ENCODE results near the gene EPHB6.

Gene EPHB6

GRCh38 chr7:142873281-142873784, 18.5 kb downstream of the EPHB6 start:
- Histone ChIP-seq H3K4me1 (ENCODE audit: insufficient read depth, low read length) (no peaks in the 10 kb centered on the region), H3K27me3 (ENCODE audit: insufficient read depth, low read length) (no peaks in the 10 kb centered on the region), H3K27ac (ENCODE audit: low read length) (no peak overlapping the region), H3K4me3 (ENCODE audit: low read length) (no peak overlapping the region), H3K9me3 (ENCODE audit: insufficient read depth, low read depth, low read length) (no peaks in the 10 kb centered on the region), H3K36me3 (ENCODE audit: insufficient read depth, low read depth, low read length) (peaks cover 3% of the 10 kb centered on the region; the same call in 1 of the 2 replicates), H3K9ac (ENCODE audit: low read depth, low read length) (no peak overlapping the region)

GRCh38 chr7:142873871-142874270, 19.0 kb downstream of the EPHB6 start:
- Histone ChIP-seq H3K9ac (ENCODE audit: low read depth, low read length) (no peak overlapping the region), H3K9me3 (ENCODE audit: insufficient read depth, low read depth, low read length) (no peaks in the 10 kb centered on the region)

GRCh38 chr7:142874409-142874808, 19.5 kb downstream of the EPHB6 start:
- no peak overlapping the region for H3K4me3 ChIP-seq (ENCODE audit: low read length)
- peaks cover 3% of the 10 kb centered on the region; the same call in 1 of the 2 replicates for H3K36me3 ChIP-seq (ENCODE audit: insufficient read depth, low read depth, low read length)
- H3K9me3 ChIP-seq (ENCODE audit: insufficient read depth, low read depth, low read length) = no peaks in the 10 kb centered on the region
- H3K27ac ChIP-seq (ENCODE audit: low read length) = no peak overlapping the region
- H3K9ac ChIP-seq (ENCODE audit: low read depth, low read length) = no peak overlapping the region
- no peaks in the 10 kb centered on the region for H3K4me1 ChIP-seq (ENCODE audit: insufficient read depth, low read length)
- H3K27me3 ChIP-seq (ENCODE audit: insufficient read depth, low read length) = no peaks in the 10 kb centered on the region

More at GRCh38 chr7:142873871-142874270, 19.0 kb downstream of the EPHB6 start:
- no peaks in the 10 kb centered on the region for H3K4me1 ChIP-seq (ENCODE audit: insufficient read depth, low read length)
- H3K36me3 ChIP-seq (ENCODE audit: insufficient read depth, low read depth, low read length) = peaks cover 3% of the 10 kb centered on the region; the same call in 1 of the 2 replicates
- H3K27me3 ChIP-seq (ENCODE audit: insufficient read depth, low read length) = no peaks in the 10 kb centered on the region
- no peak overlapping the region for H3K27ac ChIP-seq (ENCODE audit: low read length)
- H3K4me3 ChIP-seq (ENCODE audit: low read length) = no peak overlapping the region

- Histone ChIP-seq H3K9ac (ENCODE audit: low read depth, low read length) (no peak overlapping the region), H3K4me1 (ENCODE audit: insufficient read depth, low read length) (no peaks in the 10 kb centered on the region), H3K27ac (ENCODE audit: low read length) (no peak overlapping the region), H3K36me3 (ENCODE audit: insufficient read depth, low read depth, low read length) (peaks cover 3% of the 10 kb centered on the region; the same call in 1 of the 2 replicates), H3K4me3 (ENCODE audit: low read length) (no peak overlapping the region), H3K27me3 (ENCODE audit: insufficient read depth, low read length) (no peaks in the 10 kb centered on the region), H3K9me3 (ENCODE audit: insufficient read depth, low read depth, low read length) (no peaks in the 10 kb centered on the region)
These were observed 20.0 kb downstream of the EPHB6 start for GRCh38 chr7:142874837-142875236.

- no peak overlapping the region for H3K4me3 ChIP-seq (ENCODE audit: low read length)
- no peak overlapping the region for H3K27ac ChIP-seq (ENCODE audit: low read length)
- no peaks in the 10 kb centered on the region for H3K27me3 ChIP-seq (ENCODE audit: insufficient read depth, low read length)
- H3K9ac ChIP-seq (ENCODE audit: low read depth, low read length) = no peak overlapping the region
- H3K36me3 ChIP-seq (ENCODE audit: insufficient read depth, low read depth, low read length) = 0 out of 2 replicates have a peak, but pooled peaks cover 3% of the 10 kb centered on the region
- H3K9me3 ChIP-seq (ENCODE audit: insufficient read depth, low read depth, low read length) = no peaks in the 10 kb centered on the region
- H3K4me1 ChIP-seq (ENCODE audit: insufficient read depth, low read length) = no peaks in the 10 kb centered on the region
These were observed 20.6 kb downstream of the EPHB6 start for GRCh38 chr7:142875456-142875855.

- no peaks in the 10 kb centered on the region for H3K9me3 ChIP-seq (ENCODE audit: insufficient read depth, low read depth, low read length)
- no peak overlapping the region for H3K4me3 ChIP-seq (ENCODE audit: low read length)
- no peak overlapping the region for H3K9ac ChIP-seq (ENCODE audit: low read depth, low read length)
- H3K4me1 ChIP-seq (ENCODE audit: insufficient read depth, low read length) = no peaks in the 10 kb centered on the region
- H3K27ac ChIP-seq (ENCODE audit: low read length) = no peak overlapping the region
- no peaks in the 10 kb centered on the region for H3K27me3 ChIP-seq (ENCODE audit: insufficient read depth, low read length)
- no peaks in the 10 kb centered on the region for H3K36me3 ChIP-seq (ENCODE audit: insufficient read depth, low read depth, low read length)
These were observed 21.5 kb downstream of the EPHB6 start for GRCh38 chr7:142876236-142876960.

- no peaks in the 10 kb centered on the region for H3K27me3 ChIP-seq (ENCODE audit: insufficient read depth, low read length)
- H3K36me3 ChIP-seq (ENCODE audit: insufficient read depth, low read depth, low read length) = no peaks in the 10 kb centered on the region
- H3K27ac ChIP-seq (ENCODE audit: low read length) = no peak overlapping the region
- H3K9ac ChIP-seq (ENCODE audit: low read depth, low read length) = no peak overlapping the region
- no peak overlapping the region for H3K4me3 ChIP-seq (ENCODE audit: low read length)
- H3K9me3 ChIP-seq (ENCODE audit: insufficient read depth, low read depth, low read length) = no peaks in the 10 kb centered on the region
- no peaks in the 10 kb centered on the region for H3K4me1 ChIP-seq (ENCODE audit: insufficient read depth, low read length)
These were observed 22.4 kb downstream of the EPHB6 start for GRCh38 chr7:142876991-142877910.

GRCh38 chr7:142878315-142878714, 23.4 kb downstream of the EPHB6 start:
- Histone ChIP-seq H3K9ac (ENCODE audit: low read depth, low read length) (no peak overlapping the region), H3K27ac (ENCODE audit: low read length) (no peak overlapping the region), H3K4me3 (ENCODE audit: low read length) (no peak overlapping the region), H3K4me1 (ENCODE audit: insufficient read depth, low read length) (no peaks in the 10 kb centered on the region), H3K36me3 (ENCODE audit: insufficient read depth, low read depth, low read length) (no peaks in the 10 kb centered on the region), H3K9me3 (ENCODE audit: insufficient read depth, low read depth, low read length) (no peaks in the 10 kb centered on the region), H3K27me3 (ENCODE audit: insufficient read depth, low read length) (no peaks in the 10 kb centered on the region; the same call in 1 of the 2 replicates)

- Histone ChIP-seq H3K4me1 (ENCODE audit: insufficient read depth, low read length) (no peaks in the 10 kb centered on the region), H3K9me3 (ENCODE audit: insufficient read depth, low read depth, low read length) (no peaks in the 10 kb centered on the region), H3K36me3 (ENCODE audit: insufficient read depth, low read depth, low read length) (no peaks in the 10 kb centered on the region), H3K9ac (ENCODE audit: low read depth, low read length) (no peak overlapping the region), H3K27me3 (ENCODE audit: insufficient read depth, low read length) (no peaks in the 10 kb centered on the region; the same call in 1 of the 2 replicates), H3K4me3 (ENCODE audit: low read length) (no peak overlapping the region), H3K27ac (ENCODE audit: low read length) (no peak overlapping the region)
These were observed 24.2 kb downstream of the EPHB6 start for GRCh38 chr7:142879060-142879459.

- Histone ChIP-seq H3K9me3 (ENCODE audit: insufficient read depth, low read depth, low read length) (no peaks in the 10 kb centered on the region), H3K36me3 (ENCODE audit: insufficient read depth, low read depth, low read length) (no peaks in the 10 kb centered on the region), H3K27me3 (ENCODE audit: insufficient read depth, low read length) (no peaks in the 10 kb centered on the region; the same call in 1 of the 2 replicates), H3K4me3 (ENCODE audit: low read length) (no peak overlapping the region), H3K4me1 (ENCODE audit: insufficient read depth, low read length) (no peaks in the 10 kb centered on the region), H3K9ac (ENCODE audit: low read depth, low read length) (no peak overlapping the region), H3K27ac (ENCODE audit: low read length) (no peak overlapping the region)
These were observed 26.1 kb downstream of the EPHB6 start for GRCh38 chr7:142880876-142881505.

- H3K9me3 ChIP-seq (ENCODE audit: insufficient read depth, low read depth, low read length) = no peaks in the 10 kb centered on the region
- H3K4me1 ChIP-seq (ENCODE audit: insufficient read depth, low read length) = no peaks in the 10 kb centered on the region
- H3K4me3 ChIP-seq (ENCODE audit: low read length) = no peak overlapping the region
- H3K27ac ChIP-seq (ENCODE audit: low read length) = no peak overlapping the region
- no peaks in the 10 kb centered on the region; the same call in 1 of the 2 replicates for H3K27me3 ChIP-seq (ENCODE audit: insufficient read depth, low read length)
- no peaks in the 10 kb centered on the region for H3K36me3 ChIP-seq (ENCODE audit: insufficient read depth, low read depth, low read length)
- no peak overlapping the region for H3K9ac ChIP-seq (ENCODE audit: low read depth, low read length)
These were observed 26.9 kb downstream of the EPHB6 start for GRCh38 chr7:142881586-142882337.
